NB4 (cell line): ENCODE results near the gene DNAH14.

Experiments used
- DNase-seq: peaks from one replicate; pipeline ENCODE4 v3.0.0; 2010; ENCODE audit warnings: low read depth
- H3K4me3 ChIP-seq: one replicate; pipeline ENCODE4 v1.5.1; 2011; ENCODE audit warnings: mild to moderate bottlenecking, low read depth, low read length, moderate library complexity
- MYC ChIP-seq: IDR thresholded peaks from 2 replicates; pipeline ENCODE4 v1.6.1; 2011; ENCODE audit warnings: low read depth, low read length
- POLR2A ChIP-seq: IDR thresholded peaks from 2 replicates; pipeline ENCODE4 v1.6.1; 2011; ENCODE audit warnings: mild to moderate bottlenecking; ENCODE audit not compliant: insufficient read length; ENCODE audit errors: extremely low read depth
- TF ChIP-seq, protein P1 (sequence below): IDR thresholded peaks from one replicate; pipeline ENCODE4 v1.5.1; 2012; ENCODE audit warnings: low read depth, low read length
- TF ChIP-seq, protein P2 (sequence below): IDR thresholded peaks from 2 replicates; pipeline ENCODE4 v1.6.1; 2011; ENCODE audit warnings: low read depth, low read length

The DNAH14 gene

GRCh38 chr1:225422031-225422605, 492.6 kb downstream of the DNAH14 start:
- no peak overlapping the region for H3K4me3 ChIP-seq
- TF ChIP-seq, protein P1, sequence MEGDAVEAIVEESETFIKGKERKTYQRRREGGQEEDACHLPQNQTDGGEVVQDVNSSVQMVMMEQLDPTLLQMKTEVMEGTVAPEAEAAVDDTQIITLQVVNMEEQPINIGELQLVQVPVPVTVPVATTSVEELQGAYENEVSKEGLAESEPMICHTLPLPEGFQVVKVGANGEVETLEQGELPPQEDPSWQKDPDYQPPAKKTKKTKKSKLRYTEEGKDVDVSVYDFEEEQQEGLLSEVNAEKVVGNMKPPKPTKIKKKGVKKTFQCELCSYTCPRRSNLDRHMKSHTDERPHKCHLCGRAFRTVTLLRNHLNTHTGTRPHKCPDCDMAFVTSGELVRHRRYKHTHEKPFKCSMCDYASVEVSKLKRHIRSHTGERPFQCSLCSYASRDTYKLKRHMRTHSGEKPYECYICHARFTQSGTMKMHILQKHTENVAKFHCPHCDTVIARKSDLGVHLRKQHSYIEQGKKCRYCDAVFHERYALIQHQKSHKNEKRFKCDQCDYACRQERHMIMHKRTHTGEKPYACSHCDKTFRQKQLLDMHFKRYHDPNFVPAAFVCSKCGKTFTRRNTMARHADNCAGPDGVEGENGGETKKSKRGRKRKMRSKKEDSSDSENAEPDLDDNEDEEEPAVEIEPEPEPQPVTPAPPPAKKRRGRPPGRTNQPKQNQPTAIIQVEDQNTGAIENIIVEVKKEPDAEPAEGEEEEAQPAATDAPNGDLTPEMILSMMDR: no peak
- TF ChIP-seq POLR2A: no peak
- TF ChIP-seq, protein P2, sequence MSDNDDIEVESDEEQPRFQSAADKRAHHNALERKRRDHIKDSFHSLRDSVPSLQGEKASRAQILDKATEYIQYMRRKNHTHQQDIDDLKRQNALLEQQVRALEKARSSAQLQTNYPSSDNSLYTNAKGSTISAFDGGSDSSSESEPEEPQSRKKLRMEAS: no peak
- TF ChIP-seq MYC: no peak
- no peak for DNase-seq

GRCh38 chr1:225422795-225423517, 493.5 kb downstream of the DNAH14 start:
- H3K4me3 ChIP-seq: peak overlapping the region; percentile 33
- no peak for DNase-seq

GRCh38 chr1:225423518-225423855, 494.0 kb downstream of the DNAH14 start:
- TF ChIP-seq MYC: no peak
- TF ChIP-seq, protein P1: no peak
- TF ChIP-seq POLR2A: no peak
- TF ChIP-seq, protein P2: no peak
- H3K4me3 ChIP-seq: peak overlapping the region; percentile 33
- DNase-seq: no peak

More at GRCh38 chr1:225422795-225423517, 493.5 kb downstream of the DNAH14 start:
- TF ChIP-seq MYC (no peak), POLR2A (no peak)
- TF ChIP-seq, protein P1: no peak
- TF ChIP-seq, protein P2: no peak

DNA sequence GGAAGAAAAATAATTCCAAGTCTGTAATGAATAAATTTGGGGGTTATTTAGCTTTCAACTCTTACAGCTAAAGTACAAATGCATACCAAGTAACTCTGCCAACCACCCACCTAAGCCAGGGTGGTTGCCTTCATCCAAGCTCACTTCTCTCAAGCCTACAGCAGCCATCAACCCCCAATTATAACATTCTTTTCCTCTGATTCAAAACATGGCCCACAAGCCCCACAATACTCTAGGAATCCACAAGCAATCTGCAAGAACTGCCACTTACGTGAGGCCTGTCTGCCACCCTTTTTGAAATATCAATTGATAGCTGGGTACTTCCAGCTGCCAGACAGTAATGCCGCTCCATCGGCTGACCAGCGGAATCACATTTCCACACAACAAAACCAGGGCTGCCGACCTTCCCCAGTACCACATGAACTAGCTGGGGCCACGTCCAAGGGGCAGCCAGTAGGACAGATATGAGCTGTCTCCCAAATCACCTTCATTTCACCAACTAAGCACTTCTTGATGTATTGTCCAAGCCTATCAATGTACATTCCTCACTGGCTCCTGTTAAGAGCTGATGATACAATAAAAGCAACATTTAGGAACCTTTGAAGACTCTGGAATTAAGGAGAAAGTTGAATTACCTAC, 495.2 kb downstream of the DNAH14 start:
- peak overlapping the region; percentile 96 for H3K4me3 ChIP-seq
- TF ChIP-seq POLR2A (no peak), MYC (no peak)
- TF ChIP-seq, protein P2: no peak
- TF ChIP-seq, protein P1: no peak
- no peak for DNase-seq

DNA sequence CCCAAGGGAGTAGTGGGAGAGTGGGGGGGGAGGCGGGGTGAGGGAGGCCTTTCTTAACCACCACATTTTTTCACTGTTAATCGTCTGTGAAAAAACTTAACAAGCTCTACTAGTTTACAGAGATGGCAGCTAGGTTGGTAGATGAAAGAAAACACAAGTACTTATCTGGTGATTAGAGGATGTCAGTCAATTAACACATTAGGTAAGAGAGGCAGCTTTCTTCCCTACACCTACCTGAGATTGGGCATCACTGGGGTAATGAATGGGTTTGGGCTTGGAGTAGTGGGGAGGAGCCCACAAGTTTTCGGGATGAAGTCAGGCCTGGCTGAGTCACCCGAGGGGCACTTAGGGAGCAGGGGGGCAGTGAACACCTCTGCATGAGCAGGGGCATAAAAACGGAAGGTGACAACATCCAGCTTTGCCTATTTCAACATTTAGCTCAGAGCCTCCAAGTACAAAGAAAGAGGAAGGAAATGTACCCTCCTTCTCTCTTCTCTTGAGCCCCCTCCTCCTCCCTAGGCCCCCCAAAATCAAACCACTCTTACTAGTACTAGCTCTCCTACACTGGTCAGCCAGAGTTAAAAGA, 495.8 kb downstream of the DNAH14 start:
- peak overlapping the region; percentile 96 for H3K4me3 ChIP-seq
- peak; percentile 87 for DNase-seq
- TF ChIP-seq, protein P1: no peak
- TF ChIP-seq, protein P2: no peak
- TF ChIP-seq MYC: no peak
